H1 (cell line): ENCODE data around the gene BCL2A1. TPM values are rescaled to one million over a fixed set of nuclear protein-coding genes. Genes with fewer than 3 reads are reported as not detected.

ENCODE experiments used
- CTCF ChIA-PET: fragments of 300-600 bp; sonication (Branson Sonifier 250); formaldehyde crosslinking; loops from one replicate; lab custom pipeline; 2021; ENCODE audit not compliant: partially characterized antibody; lab: Charles Lee
- POLR2A ChIA-PET: fragments of 300-600 bp; sonication (Branson Sonifier 250); formaldehyde crosslinking; loops from one replicate; lab custom pipeline; 2021; ENCODE audit warnings: inconsistent platforms; ENCODE audit not compliant: partially characterized antibody; lab: Charles Lee
- DNase-seq, 2 experiments: peaks; one replicate each; pipeline versions ENCODE4 v3.0.0 to v3.0.0-alpha.2; 2010 to 2022; ENCODE audit warnings: low spot score in 2 of 2, low read depth in 1 of 2, mixed read lengths in 1 of 2
- FAIRE-seq: peaks from 2 replicates; lab custom pipeline; 2011; peaks lifted over from hg19 to GRCh38; lab: Jason Lieb, UNC
- H2AFZ ChIP-seq: 2 replicates; pipeline ENCODE4 v1.8.1; 2012; ENCODE audit warnings: low read length, inconsistent platforms
- H2AK5ac ChIP-seq: 2 replicates; pipeline ENCODE4 v1.6.1; 2013; ENCODE audit warnings: low read depth, low read length
- H2BK120ac ChIP-seq: replicated peaks from 2 replicates; pipeline ENCODE3; 2013; ENCODE audit warnings: low read depth, low read length, inconsistent platforms
- H2BK12ac ChIP-seq: 2 replicates; pipeline ENCODE4 v1.6.1; 2013; ENCODE audit warnings: low read depth, low read length
- H2BK15ac ChIP-seq: 2 replicates; pipeline ENCODE4 v1.6.1; 2013; ENCODE audit warnings: low read length
- H2BK20ac ChIP-seq: 2 replicates; pipeline ENCODE4 v1.6.1; 2013; ENCODE audit warnings: low read length
- H2BK5ac ChIP-seq: 2 replicates; pipeline ENCODE4 v1.6.1; 2013; ENCODE audit warnings: low read depth, low read length
- H3K14ac ChIP-seq: 2 replicates; pipeline ENCODE4 v1.6.1; 2013; ENCODE audit warnings: inconsistent platforms; ENCODE audit not compliant: insufficient read length
- H3K18ac ChIP-seq: 2 replicates; pipeline ENCODE4 v1.6.1; 2013; ENCODE audit warnings: low read length; ENCODE audit errors: extremely low read depth
- H3K23ac ChIP-seq: 2 replicates; pipeline ENCODE4 v1.6.1; 2013; ENCODE audit warnings: inconsistent platforms; ENCODE audit not compliant: insufficient read length
- H3K23me2 ChIP-seq: 2 replicates; pipeline ENCODE4 v1.6.1; 2013; ENCODE audit warnings: low read depth, low read length
- H3K27ac ChIP-seq: 2 replicates; pipeline ENCODE4 v1.6.1; 2011; ENCODE audit warnings: low read depth, low read length, inconsistent platforms
- H3K27me3 ChIP-seq, 4 experiments: replicated peaks in 1 of 4; 1 replicate in 1 of 4; 2 replicates in 3 of 4; pipeline versions ENCODE4 v1.6.1 to v1.8.1; 2011 to 2013; ENCODE audit warnings: low read length in 3 of 4, mild to moderate bottlenecking in 3 of 4, inconsistent platforms in 2 of 4, mixed read lengths in 2 of 4, moderate library complexity in 1 of 4; ENCODE audit not compliant: control insufficient read depth in 3 of 4, insufficient read depth in 3 of 4; ENCODE audit errors: extremely low read depth in 1 of 4
- H3K36me3 ChIP-seq, 4 experiments: 2 replicates each; pipeline versions ENCODE4 v1.6.1 to v1.8.1; 2011 to 2013; ENCODE audit warnings: mild to moderate bottlenecking in 4 of 4, low read length in 3 of 4, moderate library complexity in 2 of 4, control low read depth in 1 of 4, inconsistent platforms in 1 of 4; ENCODE audit not compliant: insufficient read depth in 4 of 4, control insufficient read depth in 2 of 4
- H3K4ac ChIP-seq: replicated peaks from 2 replicates; pipeline ENCODE3; 2013; ENCODE audit warnings: low read length, low read depth, mixed read lengths, inconsistent platforms; ENCODE audit not compliant: insufficient read length
- H3K4me1 ChIP-seq, 4 experiments: replicated peaks in 1 of 4; 1 replicate in 1 of 4; 2 replicates in 3 of 4; pipeline versions ENCODE4 v1.6.1 to v1.8.1; 2011 to 2013; ENCODE audit warnings: low read length in 3 of 4, inconsistent platforms in 2 of 4, mixed read lengths in 1 of 4; ENCODE audit not compliant: insufficient read depth in 4 of 4, control insufficient read depth in 3 of 4
- H3K4me2 ChIP-seq, 2 experiments: 2 replicates each; pipeline versions ENCODE4 v1.6.1 to v1.8.1; 2011 to 2013; ENCODE audit warnings: low read depth in 2 of 2, low read length in 2 of 2, control low read depth in 1 of 2, inconsistent platforms in 1 of 2, mild to moderate bottlenecking in 1 of 2; ENCODE audit not compliant: insufficient read depth in 1 of 2
- H3K4me3 ChIP-seq, 4 experiments: fragments of 200-600, 300-600 bp in 1 of 4; sonication (generic), shearing (Covaris generic), sonication (Bioruptor Twin) in 1 of 4; 2 replicates each; pipeline versions ENCODE4 v1.5.1 to v1.8.1; 2011 to 2016; ENCODE audit warnings: low read length in 4 of 4, low read depth in 3 of 4, control low read depth in 2 of 4, inconsistent platforms in 2 of 4, mild to moderate bottlenecking in 2 of 4, mixed read lengths in 1 of 4, moderate library complexity in 1 of 4; ENCODE audit not compliant: insufficient read depth in 2 of 4; ENCODE audit errors: extremely low read depth in 1 of 4
- H3K56ac ChIP-seq: replicated peaks from 2 replicates; pipeline ENCODE3; 2013; ENCODE audit warnings: low read depth, mild to moderate bottlenecking, mixed read lengths, low read length, inconsistent platforms; ENCODE audit not compliant: insufficient read length
- H3K79me1 ChIP-seq: 2 replicates; pipeline ENCODE4 v1.6.1; 2013; ENCODE audit warnings: low read depth, low read length, control low read depth
- H3K79me2 ChIP-seq, 2 experiments: 2 replicates each; pipeline versions ENCODE4 v1.6.1 to v1.8.1; 2012 to 2013; ENCODE audit warnings: low read length in 2 of 2, mild to moderate bottlenecking in 2 of 2, inconsistent platforms in 1 of 2; ENCODE audit not compliant: insufficient read depth in 2 of 2, control insufficient read depth in 1 of 2
- H3K9ac ChIP-seq, 4 experiments: replicated peaks in 1 of 4; 1 replicate in 1 of 4; 2 replicates in 3 of 4; pipeline versions ENCODE4 v1.6.1 to v1.8.1; 2011 to 2013; ENCODE audit warnings: low read depth in 3 of 4, low read length in 3 of 4, control low read depth in 2 of 4, mild to moderate bottlenecking in 2 of 4, moderate library complexity in 2 of 4, inconsistent platforms in 1 of 4; ENCODE audit errors: extremely low read depth in 1 of 4
- H3K9me3 ChIP-seq, 2 experiments: 2 replicates each; pipeline versions ENCODE4 v1.6.1 to v1.8.1; 2012 to 2013; ENCODE audit warnings: mild to moderate bottlenecking in 2 of 2, moderate library complexity in 2 of 2, control low read depth in 1 of 2, inconsistent platforms in 1 of 2, low read depth in 1 of 2, low read length in 1 of 2, mixed read lengths in 1 of 2; ENCODE audit not compliant: insufficient read depth in 2 of 2
- H4K20me1 ChIP-seq, 2 experiments: replicated peaks in 1 of 2; 2 replicates each; pipeline versions ENCODE3 to v1.8.1; 2011 to 2013; ENCODE audit warnings: inconsistent platforms in 2 of 2, low read length in 2 of 2, mild to moderate bottlenecking in 1 of 2; ENCODE audit not compliant: insufficient read depth in 2 of 2, control insufficient read depth in 1 of 2
- H4K5ac ChIP-seq: 2 replicates; pipeline ENCODE4 v1.6.1; 2013; ENCODE audit warnings: low read length, low read depth, mixed read lengths, inconsistent platforms; ENCODE audit not compliant: insufficient read length
- H4K8ac ChIP-seq: 2 replicates; pipeline ENCODE4 v1.8.0; 2013; ENCODE audit warnings: mild to moderate bottlenecking, moderate library complexity, low read length, inconsistent platforms; ENCODE audit not compliant: insufficient read depth; ENCODE audit errors: extremely low read depth
- H4K91ac ChIP-seq: replicated peaks from 2 replicates; pipeline ENCODE3; 2013; ENCODE audit warnings: low read length, mixed read lengths, inconsistent platforms; ENCODE audit not compliant: insufficient read length
- CBX5 ChIP-seq: fragments of 300-800, 300-1000 bp; sonication (generic); IDR thresholded peaks from 2 replicates; pipeline ENCODE4 v1.7.1; 2016; ENCODE audit warnings: antibody characterized with exemption, low read length, low read depth
- CEBPB ChIP-seq: IDR thresholded peaks from 2 replicates; pipeline ENCODE4 v1.6.1; 2012; ENCODE audit warnings: low read depth, low read length
- EP300 ChIP-seq, 2 experiments: IDR thresholded peaks; 1 replicate in 1 of 2; 2 replicates in 1 of 2; pipeline ENCODE4 v1.6.1; 2011 to 2012; ENCODE audit warnings: low read depth in 2 of 2, low read length in 2 of 2, mild to moderate bottlenecking in 2 of 2, borderline replicate concordance in 1 of 2, inconsistent platforms in 1 of 2, moderate library complexity in 1 of 2
- POLR2A ChIP-seq, 2 experiments: IDR thresholded peaks; 1 replicate in 1 of 2; 2 replicates in 1 of 2; pipeline ENCODE4 v1.6.1; 2011; ENCODE audit warnings: low read depth in 2 of 2, low read length in 2 of 2, mild to moderate bottlenecking in 2 of 2; ENCODE audit errors: control extremely low read depth in 1 of 2
- RNF2 ChIP-seq: fragments of 200-900, 300-1000 bp; sonication (generic); IDR thresholded peaks from 2 replicates; pipeline ENCODE4 v1.7.1; 2016; ENCODE audit warnings: borderline replicate concordance, low read depth, mild to moderate bottlenecking, antibody characterized with exemption, low read length; ENCODE audit not compliant: poor library complexity, severe bottlenecking; ENCODE audit errors: missing control alignments
- SP1 ChIP-seq: IDR thresholded peaks from 2 replicates; pipeline ENCODE4 v1.6.1; 2011; ENCODE audit warnings: low read depth, low read length
- SP4 ChIP-seq: IDR thresholded peaks from 2 replicates; pipeline ENCODE4 v1.6.1; 2012; ENCODE audit warnings: low read length, inconsistent platforms
- SUZ12 ChIP-seq: fragments of 200-600 bp; sonication (generic); IDR thresholded peaks from 2 replicates; pipeline ENCODE4 v1.6.1; 2012; ENCODE audit warnings: mild to moderate bottlenecking, inconsistent platforms, low read length, moderate library complexity, mixed read lengths
- WGBS, 2 experiments: shearing (Covaris generic) in 1 of 2; methylation state at CpG; one replicate each; pipeline versions ENCODE4 v1.1.6 to v1.1.7; 2013 to 2015; ENCODE audit warnings: low lambda C conversion rate in 2 of 2, mixed read lengths in 2 of 2, inconsistent platforms in 1 of 2, low coverage in 1 of 2, missing lambda C conversion rate in 1 of 2; ENCODE audit not compliant: insufficient replicate concordance in 2 of 2, insufficient coverage in 1 of 2, insufficient read length in 1 of 2; ENCODE audit errors: extremely low coverage in 1 of 2, missing lambda C conversion rate in 1 of 2; 5-methylcytosine and 5-hydroxymethylcytosine counted together
- polyA plus RNA-seq, 7 experiments: library from polyadenylated mRNA; depleted of rRNA in 3 of 7; stranded (reverse) in 5 of 7; unstranded in 2 of 7; fragments of >200 nt in 5 of 7; fragments of 200-250 nt in 2 of 7; gene quantifications; 1 replicate in 5 of 7; 2 replicates in 1 of 7; 4 replicates in 1 of 7; pipeline versions ENCODE4 v1.2.1 to v1.2.3, GENCODE V29; 2011 to 2013; ENCODE audit warnings: missing spikeins in 2 of 7, mixed read lengths in 2 of 7
- total RNA-seq: library from RNA; stranded (reverse); fragmentation: NEBNext Ultra II Directional; extraction: Animal tissue kit (Norgen Biotek cat#: 25700); gene quantifications from 2 replicates; pipeline ENCODE4 v1.2.1, GENCODE V29; 2021

The BCL2A1 gene
- total and polyA plus RNA-seq, 2 of the 8 experiments (the other 6 are each of a cell fraction or from before 2014, with no cell fraction given) = not detected

DNA sequence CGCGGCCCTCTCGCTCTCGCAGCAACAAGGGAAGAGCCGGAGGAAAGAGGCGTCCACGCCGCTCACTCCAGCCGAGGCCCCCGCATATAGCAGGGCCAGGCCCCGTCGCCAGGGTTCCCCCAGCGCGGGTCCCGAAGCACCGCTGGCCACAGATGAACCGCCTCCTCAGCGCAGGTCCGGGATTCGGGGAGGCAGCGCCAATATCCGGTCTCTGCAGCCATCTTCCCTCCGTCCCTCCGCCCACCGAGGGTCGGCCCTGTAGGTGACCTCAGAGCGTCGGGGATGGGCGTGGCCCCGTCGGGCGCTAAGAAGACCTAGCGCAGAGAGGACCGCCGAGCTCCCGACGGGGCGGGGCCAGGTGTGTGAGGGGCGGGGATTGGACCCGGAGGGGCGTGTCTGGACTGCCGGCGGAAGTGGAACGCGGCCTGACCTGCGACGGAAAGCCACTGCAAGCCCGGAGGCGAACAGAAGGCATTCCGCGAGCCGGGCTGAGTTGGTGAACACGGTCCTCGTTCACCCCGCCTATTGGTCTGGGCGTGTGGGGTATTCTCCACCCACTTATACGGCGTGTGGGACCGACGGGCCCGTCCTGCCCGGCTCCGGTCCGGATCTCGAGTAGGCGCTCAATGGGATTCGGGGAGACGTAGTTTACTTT lies 47.4 kb downstream of the BCL2A1 start:
- peak overlapping the region; percentile 86 for H3K56ac ChIP-seq
- H2BK120ac ChIP-seq = no peak overlapping the region
- ChIA-PET CTCF (interaction anchor here (0.8 to 1.4 kb wide), 5 partner anchors 69 to 262 kb away, joined by 3 to 4 read pairs (median 3); partner anchors contain the start of gene ZFAND6), POLR2A (interaction anchor here (0.5 to 4.4 kb wide), 17 partner anchors 8 to 215 kb away, joined by 3 to 42 read pairs (median 3); partner anchors contain the start of genes MTHFS and ZFAND6)
- 0 out of 2 replicates have a peak overlapping the region, but pooled peaks have one; percentile 50 for H2BK12ac ChIP-seq
- H3K23ac ChIP-seq = no peak overlapping the region
- peaks cover 4% of the 10 kb centered on the region; the same call in 1 of the 2 replicates for H3K79me1 ChIP-seq
- no peak overlapping the region for H3K4ac ChIP-seq
- peaks cover 11 to 28% of the 10 kb centered on the region in 2 experiments; a peak in 3 of 4 replicates for H3K79me2 ChIP-seq
- no peak overlapping the region for H2AFZ ChIP-seq
- peak overlapping the region; percentile 81 for H3K27ac ChIP-seq
- peak overlapping the region; percentile 95 for H2BK5ac ChIP-seq
- no peak for FAIRE-seq
- peak overlapping the region; percentile 93 to 99 (median 94) for H3K9ac ChIP-seq
- no peak overlapping the region for H4K91ac ChIP-seq
- H3K9me3 ChIP-seq = no peaks in the 10 kb centered on the region; a peak in 1 of 4 replicates
- H3K14ac ChIP-seq = no peak overlapping the region
- peaks cover 0 to 18% (median 10%) of the 10 kb centered on the region in 4 experiments; a peak in 4 of 7 replicates for H3K4me1 ChIP-seq
- peak; percentile 99 to 100 for DNase-seq
- peak overlapping the region; percentile 80 for H4K5ac ChIP-seq
- H3K27me3 ChIP-seq = no peaks in the 10 kb centered on the region
- H3K4me2 ChIP-seq = peak overlapping the region; percentile 5 to 92
- H3K4me3 ChIP-seq = peak overlapping the region; percentile 87 to 95 (median 90)
- peaks cover 0 to 19% (median 0%) of the 10 kb centered on the region in 4 experiments; a peak in 1 of 8 replicates for H3K36me3 ChIP-seq
- H2BK15ac ChIP-seq = no peak overlapping the region
- H3K23me2 ChIP-seq = peaks cover 9% of the 10 kb centered on the region; the same call in 1 of the 2 replicates
- 2% methylated on average over 47 of the region's 68 CpGs; no CpG with 5 or more reads in 1 of the 2 experiments for WGBS, 2 experiments
- H4K8ac ChIP-seq = peak overlapping the region; percentile 98
- 0 out of 2 replicates have a peak overlapping the region, but pooled peaks have one; percentile 60 for H2AK5ac ChIP-seq
- H4K20me1 ChIP-seq = no peaks in the 10 kb centered on the region
- no peak overlapping the region for H2BK20ac ChIP-seq
- peak overlapping the region; percentile 32; the same call in 1 of the 2 replicates for H3K18ac ChIP-seq
- no peak for TF ChIP-seq SUZ12
- TF ChIP-seq CEBPB = no peak
- TF ChIP-seq CBX5 = no peak
- no peak for TF ChIP-seq EP300 (IDR thresholded peaks at IDR 0.05; ENCODE audit: borderline replicate concordance in 1 of 2, low read depth in 2 of 2, low read length in 2 of 2)
- no peak for TF ChIP-seq RNF2
- peak; percentile 54; the same call in 1 of the 2 replicates for TF ChIP-seq SP4
- peak; percentile 98 for TF ChIP-seq POLR2A (IDR thresholded peaks at IDR 0.05; ENCODE audit: control extremely low read depth in 1 of 2, low read depth in 2 of 2, low read length in 2 of 2)
- 0 out of 2 replicates have a peak, but pooled peaks have one; percentile 54 for TF ChIP-seq SP1
